ENCODE measurements around the gene PRICKLE2.

PRICKLE2 gene

DNA sequence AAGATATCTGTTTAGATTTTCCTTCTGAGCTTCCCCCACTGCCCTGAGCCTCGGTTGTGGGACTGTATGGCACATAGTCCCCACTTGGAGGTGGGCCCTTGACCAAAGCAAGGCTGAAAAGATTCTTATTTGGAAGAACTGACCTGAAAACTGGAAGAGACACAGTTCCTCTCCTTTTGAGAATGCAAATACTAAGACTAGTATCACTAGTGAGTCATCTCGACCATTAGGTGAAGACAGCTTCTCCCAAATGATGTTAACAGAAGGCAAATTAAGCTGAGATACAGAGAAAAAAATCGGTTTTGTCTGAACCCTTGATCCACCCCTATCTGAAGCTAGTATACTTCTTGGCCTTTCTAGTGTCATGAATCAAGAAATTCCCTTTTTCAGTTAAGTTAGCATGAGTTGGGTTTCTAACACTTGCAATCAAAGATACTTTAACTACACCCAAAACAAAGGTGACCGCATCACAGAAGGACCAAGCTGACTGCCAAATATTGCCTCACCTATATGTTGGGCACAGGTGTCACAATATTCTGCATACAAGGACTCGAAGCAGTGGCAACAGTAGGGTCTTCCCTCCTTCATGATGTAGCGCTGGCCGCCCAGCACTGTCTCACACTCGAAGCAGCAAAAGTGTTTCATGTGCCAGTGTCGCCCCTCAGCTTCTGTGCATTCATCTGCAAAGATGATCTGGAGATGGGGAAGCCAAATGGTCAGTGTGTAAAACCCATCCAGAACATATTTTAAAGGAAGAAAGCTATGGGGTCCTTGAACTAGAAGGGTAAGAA is 72.4 kb downstream of the PRICKLE2 start:
- no peak for DNase-seq

- no peak for DNase-seq
Observed at GRCh38 chr3:64152086-64152485, 73.2 kb downstream of the PRICKLE2 start.

DNA sequence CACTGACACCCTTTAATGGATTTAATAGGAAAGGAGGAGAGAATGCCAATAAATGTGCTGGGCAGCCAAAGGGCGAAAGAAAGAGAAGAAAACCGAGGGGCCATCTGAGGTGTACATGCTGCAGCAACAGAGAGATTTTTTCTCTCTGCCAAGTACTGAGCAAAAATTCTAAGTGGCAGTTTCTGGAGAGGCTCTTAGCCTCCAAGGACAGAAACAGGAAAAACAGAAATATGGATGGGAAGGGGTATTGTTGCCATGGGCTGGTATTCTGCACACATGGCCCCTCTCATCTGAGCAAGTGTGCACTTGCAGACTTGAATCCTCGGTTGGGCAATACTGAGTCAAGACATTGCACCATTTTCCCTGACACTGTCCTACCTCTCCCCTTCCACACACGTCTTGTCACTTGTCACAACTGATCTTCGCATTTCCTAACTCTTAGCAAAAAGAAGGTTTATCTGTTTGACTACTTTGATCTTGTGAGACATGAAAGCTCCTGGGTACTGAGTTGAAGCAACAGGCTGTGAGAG is 73.9 kb downstream of the PRICKLE2 start:
- DNase-seq: no peak

DNA sequence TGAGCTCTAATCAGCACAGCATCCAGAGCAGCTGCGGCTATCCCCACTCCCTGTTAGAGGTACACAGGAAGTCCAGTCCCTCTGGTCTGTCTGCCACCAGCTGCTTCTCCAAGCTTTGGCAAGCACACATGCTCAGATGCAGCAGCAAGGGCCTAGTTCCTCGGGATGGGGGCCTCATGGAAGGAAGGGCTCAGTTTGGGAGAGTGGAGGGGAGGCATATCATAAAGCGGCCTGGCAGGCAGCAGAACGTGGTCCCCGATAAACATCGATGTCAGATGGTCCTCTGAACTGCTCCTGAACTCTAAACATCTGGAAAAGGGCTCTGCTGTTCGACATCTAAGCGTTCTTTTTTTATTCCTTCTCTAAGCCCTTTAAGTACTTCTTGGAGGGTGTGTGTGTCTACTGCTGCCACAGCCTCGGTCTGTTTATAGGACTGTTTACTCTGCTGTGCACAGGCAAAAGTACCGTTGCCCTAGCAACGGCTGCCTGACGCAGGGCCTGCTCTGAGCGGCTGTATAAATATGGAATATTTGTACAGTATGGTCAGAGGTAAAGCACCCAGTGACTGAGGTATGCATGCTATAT is 74.6 kb downstream of the PRICKLE2 start:
- no peak for DNase-seq

GRCh38 chr3:64149886-64150285 is 75.4 kb downstream of the PRICKLE2 start:
- DNase-seq: no peak

DNA sequence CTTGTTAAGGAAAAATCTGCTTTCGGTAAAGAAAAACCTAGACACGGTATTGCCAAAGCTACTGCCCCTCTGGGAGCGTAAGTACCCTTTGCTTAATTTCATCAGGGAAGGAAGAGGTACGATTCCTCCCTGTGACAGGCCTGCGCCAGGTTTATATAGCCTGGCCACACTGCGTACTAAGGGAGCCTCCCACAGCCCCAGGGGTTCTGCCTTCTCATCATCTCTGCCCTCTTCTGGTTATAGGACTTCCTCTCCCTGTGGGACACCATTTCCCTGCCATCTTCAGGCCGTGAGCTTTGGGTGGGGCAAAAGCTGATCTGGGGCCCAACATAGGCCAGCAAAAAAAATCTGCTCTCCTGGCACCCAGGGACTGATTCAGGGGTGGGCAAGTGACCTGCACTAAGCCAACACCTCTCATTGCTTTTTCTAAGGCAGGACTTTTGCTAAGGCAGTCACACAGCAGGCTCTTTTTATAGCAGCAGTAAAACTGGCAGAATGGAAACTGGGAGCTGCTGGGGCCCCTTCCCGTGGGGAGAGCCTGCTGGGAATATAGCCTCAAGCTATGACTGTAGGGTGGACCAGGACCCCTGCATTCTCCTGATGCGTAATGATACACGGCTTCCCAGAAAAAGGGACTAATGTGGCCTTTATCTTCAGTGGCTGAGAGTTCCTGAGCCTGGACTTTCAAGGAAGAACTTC is 76.2 kb downstream of the PRICKLE2 start:
- no peak for DNase-seq

- no peak for DNase-seq
Observed at GRCh38 chr3:64147211-64147610, 78.1 kb downstream of the PRICKLE2 start.

GRCh38 chr3:64145438-64145837 is 79.8 kb downstream of the PRICKLE2 start:
- DNase-seq: no peak

DNA sequence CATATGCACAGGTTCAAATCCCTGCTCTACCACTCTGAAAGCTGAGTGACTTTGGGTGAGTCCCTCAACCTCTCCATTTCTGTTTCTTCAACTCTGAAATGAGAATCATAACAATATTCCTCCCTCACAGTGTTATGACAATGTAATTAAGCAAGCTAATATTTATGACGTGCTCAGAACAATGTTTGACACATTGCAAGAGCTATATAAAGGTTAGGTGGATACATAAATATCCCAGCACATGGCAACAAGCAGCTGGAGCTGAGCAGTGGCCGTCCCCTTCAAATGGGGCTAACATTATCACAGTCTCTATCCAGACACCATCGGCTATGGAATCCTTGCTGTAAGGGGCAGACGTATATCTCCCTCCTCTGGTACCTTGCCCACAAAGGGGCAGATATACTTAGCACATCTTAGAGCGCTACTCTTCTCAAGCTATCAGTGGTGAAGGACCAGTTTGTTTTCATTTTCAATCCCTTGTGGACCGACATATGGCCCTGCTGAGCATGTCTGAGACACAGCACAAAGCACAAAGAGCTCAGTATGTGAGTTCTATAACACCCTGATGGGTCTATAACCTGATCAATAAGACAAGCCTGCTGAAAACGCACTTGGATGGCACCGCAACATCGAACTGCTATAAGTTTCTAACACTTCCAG is 80.9 kb downstream of the PRICKLE2 start:
- no peak for DNase-seq

GRCh38 chr3:64143409-64144130 is 81.7 kb downstream of the PRICKLE2 start:
- no peak for DNase-seq

- DNase-seq: no peak
Observed at GRCh38 chr3:64141476-64141875, 83.8 kb downstream of the PRICKLE2 start.

- no peak for DNase-seq
Observed at GRCh38 chr3:64140651-64141050, 84.6 kb downstream of the PRICKLE2 start.

DNA sequence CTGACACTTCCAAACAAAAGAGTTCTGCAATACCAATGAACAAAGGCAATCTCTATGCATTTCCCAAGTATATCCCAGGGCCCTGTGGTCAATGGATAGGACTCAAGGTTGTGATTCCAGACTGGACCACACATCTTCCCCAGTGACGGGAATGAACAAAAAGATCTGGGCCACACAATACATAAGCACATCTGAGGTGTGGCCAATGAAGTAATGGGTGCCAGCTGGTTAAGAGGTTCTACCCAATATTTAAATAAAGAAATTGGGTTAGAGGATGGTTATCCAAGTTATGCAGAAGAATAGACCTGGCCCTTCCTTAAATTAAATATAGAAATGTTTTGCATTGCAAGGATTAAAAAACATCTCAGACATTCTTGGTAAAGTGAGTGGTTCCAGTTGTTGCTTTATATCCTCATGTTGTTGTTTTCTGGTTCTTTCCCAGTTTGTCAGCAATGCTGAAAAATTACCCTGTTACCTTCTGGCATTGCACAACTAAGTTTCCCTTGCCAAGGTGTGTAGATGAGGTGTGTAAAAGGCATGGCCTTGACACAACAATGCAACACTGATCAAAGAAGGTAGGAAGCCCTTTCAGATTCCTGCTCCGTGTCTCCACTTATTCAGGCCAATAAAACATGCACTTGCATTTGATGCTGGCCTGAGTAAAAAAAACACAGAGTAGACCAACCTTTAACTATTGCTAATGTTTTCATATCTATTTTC is 86.5 kb downstream of the PRICKLE2 start:
- no peak for DNase-seq

GRCh38 chr3:64138046-64138445 is 87.2 kb downstream of the PRICKLE2 start:
- no peak for DNase-seq

GRCh38 chr3:64134882-64135281 is 90.4 kb downstream of the PRICKLE2 start:
- no peak for DNase-seq

DNA sequence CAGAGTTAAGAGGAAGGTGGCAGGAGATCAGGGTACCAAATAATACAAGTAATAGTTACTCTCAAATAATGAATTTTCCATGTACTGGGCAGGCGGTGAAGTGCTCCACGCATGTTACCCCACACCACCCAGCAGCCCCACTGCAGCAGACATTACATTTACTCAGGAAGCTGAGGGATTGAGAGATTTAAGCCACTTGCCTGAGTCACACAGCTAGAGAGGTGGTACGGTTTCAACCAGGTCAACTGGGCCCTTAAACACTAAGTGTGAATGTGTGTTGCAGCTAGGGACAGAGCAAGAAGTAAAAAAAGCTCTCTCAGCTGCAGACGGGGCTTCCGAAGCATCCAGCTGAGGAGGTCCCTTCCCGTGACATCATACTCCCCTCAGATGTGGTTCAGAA is 91.3 kb downstream of the PRICKLE2 start:
- DNase-seq: no peak

DNA sequence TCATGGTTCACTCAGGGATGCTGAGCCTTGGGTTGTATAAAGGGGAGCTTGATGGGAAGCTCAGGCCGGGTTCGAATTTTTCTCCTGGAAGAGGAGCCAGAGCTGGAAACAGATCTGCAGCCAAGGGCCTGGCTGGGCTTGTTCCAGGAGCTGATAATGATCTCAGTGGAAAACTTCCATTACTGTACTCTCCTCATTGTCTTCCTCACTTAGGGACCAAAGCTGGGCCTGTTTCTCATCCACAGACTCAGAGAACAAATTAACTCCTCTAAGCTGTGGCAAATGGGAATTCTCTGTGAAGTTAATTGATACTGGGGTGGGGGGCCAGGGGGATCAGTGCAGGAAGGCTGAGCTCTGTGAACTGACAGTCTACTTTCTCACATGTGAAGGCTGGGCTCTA is 92.0 kb downstream of the PRICKLE2 start:
- DNase-seq: no peak

DNA sequence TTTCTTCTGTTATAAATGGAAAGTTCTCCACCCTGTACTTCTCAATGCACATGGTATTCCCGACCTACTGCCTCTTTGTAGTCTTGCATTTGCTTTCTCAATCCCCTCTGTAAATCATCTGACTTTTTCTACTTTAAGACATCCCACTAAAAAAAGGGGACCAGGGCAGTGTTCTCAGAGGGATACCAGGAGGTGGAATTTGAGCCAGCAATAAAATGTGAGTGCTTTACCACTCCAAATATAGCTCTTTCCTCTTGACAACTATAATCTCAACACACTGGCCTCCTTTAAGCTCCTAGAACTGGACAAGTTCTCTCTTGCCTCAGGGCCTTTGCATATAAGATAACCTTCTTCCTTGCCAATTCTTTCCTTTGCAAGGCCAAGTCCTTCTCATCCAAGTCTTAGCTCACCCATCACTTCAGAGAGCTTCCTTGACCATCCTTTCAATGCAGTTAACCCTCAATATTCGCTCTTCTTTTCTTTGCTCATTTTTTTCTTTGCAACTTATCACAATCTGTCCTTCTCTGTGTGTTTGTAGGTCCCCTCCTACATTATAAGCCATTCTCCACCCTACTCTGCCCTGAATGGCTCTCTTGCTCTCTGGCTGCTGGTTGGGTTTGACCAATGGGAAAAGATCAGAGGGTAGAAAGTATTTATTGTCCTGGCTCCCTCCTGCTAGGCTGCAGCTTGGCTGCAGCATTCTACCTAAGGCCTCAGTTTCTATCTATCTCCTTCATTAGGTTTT is 93.4 kb downstream of the PRICKLE2 start:
- DNase-seq: no peak

- no peak for DNase-seq
Observed at GRCh38 chr3:64130436-64130835, 94.8 kb downstream of the PRICKLE2 start.

- DNase-seq: no peak
Observed at GRCh38 chr3:64129581-64129980, 95.7 kb downstream of the PRICKLE2 start.

- no peak for DNase-seq
Observed at GRCh38 chr3:64129106-64129505, 96.2 kb downstream of the PRICKLE2 start.

Data from CD4-positive, alpha-beta T cell treated with Interleukin-4 for 1 hour (primary cell).